ENCODE measurements around the gene LNPEP. TPM values are rescaled to one million over a fixed set of nuclear protein-coding genes. Genes with fewer than 3 reads are reported as not detected.

LNPEP gene
- total RNA-seq, 1 donor from 2014 or later: 31.4 TPM

DNA sequence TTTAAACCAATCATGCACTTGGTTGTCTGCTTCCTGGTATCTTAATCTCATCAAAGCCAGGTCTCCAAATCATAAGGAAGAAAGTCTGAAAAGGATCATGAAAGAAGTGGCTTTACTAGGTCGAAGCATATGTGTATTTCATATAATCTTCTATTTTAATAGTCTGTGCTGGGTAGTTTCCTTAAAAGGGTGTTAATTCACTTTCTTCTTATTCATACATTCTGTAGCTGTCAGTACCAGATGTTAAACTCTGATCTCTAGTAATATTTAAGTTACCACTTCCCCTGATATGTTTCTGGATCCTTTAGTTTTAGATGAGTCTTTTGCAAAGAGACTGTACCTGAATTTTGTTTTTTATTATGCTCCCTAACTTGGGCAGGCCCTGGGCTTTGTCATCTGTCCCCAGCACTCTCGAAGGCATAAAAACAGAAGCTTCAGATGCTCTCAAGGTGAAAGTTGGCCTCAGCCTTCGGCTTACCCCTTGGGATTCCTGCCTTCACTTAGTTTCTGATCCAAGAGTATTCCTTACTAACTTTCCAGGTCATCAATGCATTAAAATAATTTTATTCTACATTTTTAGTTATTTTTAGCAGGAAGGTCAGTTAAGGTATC, 15.0 kb upstream of the LNPEP start:
- Mint-ChIP-seq H3K27me3 (ENCODE audit: low read depth) (no peaks in the 10 kb centered on the region), H3K4me3 (ENCODE audit: unreplicated experiment) (no peak overlapping the region), H3K27ac (ENCODE audit: unreplicated experiment) (peak overlapping the region; percentile 88), H3K9me3 (ENCODE audit: low read depth) (no peaks in the 10 kb centered on the region), H3K4me1 (ENCODE audit: low read depth) (peaks cover 29% of the 10 kb centered on the region), H3K36me3 (ENCODE audit: low read depth) (no peaks in the 10 kb centered on the region)
- no peak for DNase-seq (ENCODE audit: low spot score)
- TF ChIP-seq CTCF (IDR thresholded peaks at IDR 0.05): no peak

DNA sequence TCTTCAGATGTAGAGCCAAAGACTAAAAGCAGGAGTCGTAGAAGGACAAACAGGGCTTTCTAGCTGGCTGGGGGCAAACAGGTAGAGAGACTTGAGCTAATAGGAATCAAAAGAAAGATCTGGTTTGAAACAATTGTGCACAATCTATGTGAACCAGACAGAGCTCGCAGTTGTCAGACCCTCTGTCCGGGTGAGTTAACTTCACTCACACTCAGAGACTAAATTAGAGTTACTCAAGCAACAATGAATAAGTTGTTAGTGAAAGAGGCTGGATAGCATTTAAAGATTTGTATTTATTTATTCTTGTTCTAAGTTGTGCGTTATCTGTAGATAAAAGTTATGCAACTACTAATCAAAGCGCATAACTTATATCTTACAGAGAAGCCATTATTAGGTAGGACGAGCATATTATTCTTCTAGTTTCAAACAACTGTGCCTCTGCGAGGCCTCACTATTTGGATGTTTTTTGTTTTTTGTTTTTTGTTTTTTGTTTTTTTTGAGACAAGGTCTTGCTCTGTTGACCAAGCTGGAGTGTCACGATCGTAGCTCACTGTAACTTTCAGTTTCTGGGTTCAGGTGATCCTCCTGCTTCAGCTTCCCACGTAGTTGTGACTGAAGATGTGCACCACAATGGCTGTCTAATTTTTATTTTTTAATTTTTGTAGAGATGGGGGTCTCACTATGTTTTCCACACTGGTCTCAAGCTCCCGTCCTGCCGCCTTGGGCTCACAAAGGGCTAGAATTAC, 13.2 kb upstream of the LNPEP start:
- Mint-ChIP-seq H3K4me1 (ENCODE audit: low read depth) (peaks cover 29% of the 10 kb centered on the region), H3K27ac (ENCODE audit: unreplicated experiment) (peak overlapping the region; percentile 88), H3K36me3 (ENCODE audit: low read depth) (no peaks in the 10 kb centered on the region), H3K4me3 (ENCODE audit: unreplicated experiment) (no peak overlapping the region), H3K9me3 (ENCODE audit: low read depth) (no peaks in the 10 kb centered on the region), H3K27me3 (ENCODE audit: low read depth) (no peaks in the 10 kb centered on the region)
- TF ChIP-seq CTCF (IDR thresholded peaks at IDR 0.05): no peak
- no peak for DNase-seq (ENCODE audit: low spot score)

DNA sequence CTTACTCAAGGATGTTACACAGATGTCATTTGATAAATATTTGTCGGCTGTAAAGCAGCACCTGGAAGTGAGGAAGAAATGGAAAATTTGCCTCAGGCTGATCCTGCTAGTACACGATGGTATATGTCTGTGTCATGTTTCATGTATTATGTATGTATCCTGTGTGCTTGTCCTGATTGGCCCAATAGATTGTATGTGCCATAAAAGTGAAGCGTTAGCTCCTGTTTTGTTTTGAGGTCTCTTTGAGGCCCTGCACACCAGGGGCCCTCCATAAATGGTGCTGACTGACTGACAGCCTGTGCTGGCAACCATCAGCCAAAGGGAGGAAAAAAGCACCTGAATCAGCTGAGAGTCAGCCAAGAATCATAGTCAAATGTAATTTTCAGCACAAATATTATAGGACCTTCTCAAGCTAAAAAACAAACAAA, 11.8 kb upstream of the LNPEP start:
- Mint-ChIP-seq H3K9me3 (ENCODE audit: low read depth) (no peaks in the 10 kb centered on the region), H3K36me3 (ENCODE audit: low read depth) (no peaks in the 10 kb centered on the region), H3K27me3 (ENCODE audit: low read depth) (no peaks in the 10 kb centered on the region), H3K4me1 (ENCODE audit: low read depth) (peaks cover 29% of the 10 kb centered on the region), H3K4me3 (ENCODE audit: unreplicated experiment) (no peak overlapping the region), H3K27ac (ENCODE audit: unreplicated experiment) (peak overlapping the region; percentile 20)
- TF ChIP-seq CTCF (IDR thresholded peaks at IDR 0.05): no peak
- DNase-seq (ENCODE audit: low spot score): no peak

DNA sequence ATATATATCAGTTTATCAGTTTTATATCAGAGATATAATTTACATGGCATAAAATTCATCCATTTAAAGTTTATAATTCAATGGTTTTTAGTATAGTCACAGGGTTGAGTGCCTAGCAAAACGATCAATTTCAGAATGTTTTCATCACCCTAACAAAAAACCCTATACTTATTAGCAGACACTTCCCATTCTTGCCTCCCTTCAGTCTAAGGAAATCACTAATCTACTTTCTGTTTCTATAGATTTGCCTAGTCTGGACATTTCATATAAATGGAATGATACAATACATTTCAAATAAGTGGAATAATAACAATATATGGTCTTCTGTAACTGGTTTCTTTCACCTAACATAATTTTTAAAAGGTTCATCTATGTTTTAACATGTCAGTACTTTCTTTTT, 9.6 kb upstream of the LNPEP start:
- Mint-ChIP-seq H3K27me3 (ENCODE audit: low read depth) (no peaks in the 10 kb centered on the region), H3K27ac (ENCODE audit: unreplicated experiment) (no peak overlapping the region), H3K36me3 (ENCODE audit: low read depth) (peaks cover 2% of the 10 kb centered on the region), H3K4me3 (ENCODE audit: unreplicated experiment) (no peak overlapping the region), H3K4me1 (ENCODE audit: low read depth) (peaks cover 21% of the 10 kb centered on the region), H3K9me3 (ENCODE audit: low read depth) (no peaks in the 10 kb centered on the region)
- TF ChIP-seq CTCF (IDR thresholded peaks at IDR 0.05): no peak
- DNase-seq (ENCODE audit: low spot score): no peak

DNA sequence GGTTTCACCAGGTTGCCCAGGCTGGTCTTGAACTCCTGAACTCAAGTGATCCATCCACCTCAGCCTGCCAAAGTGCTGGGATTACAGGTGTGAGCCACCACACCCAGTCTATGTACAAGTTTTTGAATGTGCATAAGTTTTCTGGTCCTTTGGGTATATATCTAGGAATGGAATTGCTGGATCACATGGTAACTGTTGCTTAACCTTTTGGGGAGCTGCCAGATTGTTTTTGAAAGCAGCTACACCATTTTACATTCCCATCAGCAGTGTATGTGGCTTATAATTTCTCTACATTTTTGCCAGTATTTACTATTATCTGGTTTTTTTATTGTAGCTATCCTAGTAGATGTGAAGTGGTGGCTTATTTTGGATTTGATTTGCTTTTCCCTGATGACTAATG, 8.9 kb upstream of the LNPEP start:
- DNase-seq (ENCODE audit: low spot score): no peak
- Mint-ChIP-seq H3K27me3 (ENCODE audit: low read depth) (no peaks in the 10 kb centered on the region), H3K27ac (ENCODE audit: unreplicated experiment) (no peak overlapping the region), H3K9me3 (ENCODE audit: low read depth) (no peaks in the 10 kb centered on the region), H3K4me3 (ENCODE audit: unreplicated experiment) (no peak overlapping the region), H3K4me1 (ENCODE audit: low read depth) (peaks cover 14% of the 10 kb centered on the region), H3K36me3 (ENCODE audit: low read depth) (peaks cover 2% of the 10 kb centered on the region)
- no peak for TF ChIP-seq CTCF (IDR thresholded peaks at IDR 0.05)
